ENCODE measurements around the gene PSAP.

- TF ChIP-seq, protein P1, sequence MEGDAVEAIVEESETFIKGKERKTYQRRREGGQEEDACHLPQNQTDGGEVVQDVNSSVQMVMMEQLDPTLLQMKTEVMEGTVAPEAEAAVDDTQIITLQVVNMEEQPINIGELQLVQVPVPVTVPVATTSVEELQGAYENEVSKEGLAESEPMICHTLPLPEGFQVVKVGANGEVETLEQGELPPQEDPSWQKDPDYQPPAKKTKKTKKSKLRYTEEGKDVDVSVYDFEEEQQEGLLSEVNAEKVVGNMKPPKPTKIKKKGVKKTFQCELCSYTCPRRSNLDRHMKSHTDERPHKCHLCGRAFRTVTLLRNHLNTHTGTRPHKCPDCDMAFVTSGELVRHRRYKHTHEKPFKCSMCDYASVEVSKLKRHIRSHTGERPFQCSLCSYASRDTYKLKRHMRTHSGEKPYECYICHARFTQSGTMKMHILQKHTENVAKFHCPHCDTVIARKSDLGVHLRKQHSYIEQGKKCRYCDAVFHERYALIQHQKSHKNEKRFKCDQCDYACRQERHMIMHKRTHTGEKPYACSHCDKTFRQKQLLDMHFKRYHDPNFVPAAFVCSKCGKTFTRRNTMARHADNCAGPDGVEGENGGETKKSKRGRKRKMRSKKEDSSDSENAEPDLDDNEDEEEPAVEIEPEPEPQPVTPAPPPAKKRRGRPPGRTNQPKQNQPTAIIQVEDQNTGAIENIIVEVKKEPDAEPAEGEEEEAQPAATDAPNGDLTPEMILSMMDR (IDR thresholded peaks at IDR 0.05) = no peak
- TF ChIP-seq POLR2A (IDR thresholded peaks at IDR 0.05) = no peak
Observed at GRCh38 chr10:71782221-71782916, 68.7 kb downstream of the PSAP start.

All from tibial nerve (tissue), 3 donors.